ENCODE results near the gene USP19. TPM values are rescaled to one million over a fixed set of nuclear protein-coding genes. Genes with fewer than 3 reads are reported as not detected.

The USP19 gene
- total and polyA plus RNA-seq, 2 of the 4 experiments (the other 2 are of a cell fraction), result 24.7 to 39.7 TPM

DNA sequence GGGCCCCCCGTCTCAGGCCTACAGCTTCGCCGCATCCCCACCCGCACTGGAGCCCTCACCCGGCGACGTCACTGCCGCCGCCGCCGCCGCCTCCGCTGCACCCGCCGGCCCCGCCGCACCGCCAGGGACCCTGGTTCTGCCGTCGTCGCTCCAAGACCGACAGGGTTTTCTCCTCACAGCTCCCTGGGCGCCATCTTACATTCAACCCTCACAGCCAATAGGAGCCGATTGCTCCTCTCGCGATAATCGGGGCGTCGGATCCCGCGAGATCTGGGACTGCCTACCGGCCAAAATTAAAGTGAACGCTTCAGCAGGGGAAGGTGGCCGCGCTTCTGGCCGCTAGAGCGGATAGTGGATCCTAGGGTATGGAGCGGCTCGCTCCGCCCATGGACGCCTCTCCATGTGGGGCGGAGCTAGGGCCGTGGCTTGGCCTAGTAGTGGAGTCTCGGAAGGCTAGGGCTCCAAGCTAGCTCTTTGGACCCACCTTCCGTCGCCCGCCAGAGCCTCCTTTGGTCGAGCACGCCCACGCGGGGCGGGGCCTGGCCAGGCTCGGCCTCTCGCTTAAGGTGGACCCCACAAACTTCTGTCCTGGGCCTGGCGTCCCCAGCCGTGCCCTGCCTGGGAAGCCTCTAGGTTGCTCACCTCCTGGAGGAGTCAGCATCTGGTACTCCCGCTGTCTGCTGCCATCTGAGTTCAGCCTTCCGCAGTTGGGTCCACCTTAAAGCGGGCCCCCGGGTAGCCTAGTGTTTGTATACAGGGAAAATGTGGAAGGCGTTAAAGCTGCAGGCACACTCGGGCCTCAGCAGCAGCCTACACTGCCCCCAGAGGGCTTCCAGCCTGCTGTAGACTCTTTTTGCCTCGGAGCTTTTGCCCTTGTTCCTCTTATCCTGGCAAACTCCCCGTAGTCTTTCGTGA is 26.5 kb downstream of the USP19 start, which contains the start of gene QRICH1 (continued):
- TF ChIP-seq, protein P1, sequence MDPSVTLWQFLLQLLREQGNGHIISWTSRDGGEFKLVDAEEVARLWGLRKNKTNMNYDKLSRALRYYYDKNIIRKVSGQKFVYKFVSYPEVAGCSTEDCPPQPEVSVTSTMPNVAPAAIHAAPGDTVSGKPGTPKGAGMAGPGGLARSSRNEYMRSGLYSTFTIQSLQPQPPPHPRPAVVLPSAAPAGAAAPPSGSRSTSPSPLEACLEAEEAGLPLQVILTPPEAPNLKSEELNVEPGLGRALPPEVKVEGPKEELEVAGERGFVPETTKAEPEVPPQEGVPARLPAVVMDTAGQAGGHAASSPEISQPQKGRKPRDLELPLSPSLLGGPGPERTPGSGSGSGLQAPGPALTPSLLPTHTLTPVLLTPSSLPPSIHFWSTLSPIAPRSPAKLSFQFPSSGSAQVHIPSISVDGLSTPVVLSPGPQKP (IDR thresholded peaks at IDR 0.05; ENCODE audit: borderline replicate concordance, low read depth, low read length), result no peak

Data from IMR-90 (cell line).